Nephron (organoid): ENCODE measurements around the gene TRAPPC12.
"Not testable (repeated sequence)": the region's sequence is repeated elsewhere in the genome, so short reads cannot be mapped to it uniquely, and the experiment has no call there.

ENCODE experiments used
- H3K27ac Mint-ChIP-seq, 3 experiments: 2 replicates each; pipeline ENCODE4 v1.8.0; 2020; ENCODE audit warnings: mixed read lengths in 3 of 3, mild to moderate bottlenecking in 2 of 3, moderate library complexity in 1 of 3
- H3K27me3 Mint-ChIP-seq: 2 replicates; pipeline ENCODE4 v1.8.0; 2021; ENCODE audit warnings: low read depth, mild to moderate bottlenecking, moderate library complexity, mixed read lengths
- H3K36me3 Mint-ChIP-seq: 2 replicates; pipeline ENCODE4 v1.8.0; 2020; ENCODE audit warnings: low read depth, mixed read lengths
- H3K4me1 Mint-ChIP-seq: 2 replicates; pipeline ENCODE4 v1.8.0; 2020; ENCODE audit warnings: mixed read lengths
- H3K4me3 Mint-ChIP-seq, 3 experiments: 2 replicates each; pipeline ENCODE4 v1.8.0; 2020; ENCODE audit warnings: mild to moderate bottlenecking in 3 of 3, mixed read lengths in 3 of 3, moderate library complexity in 2 of 3
- H3K9me3 Mint-ChIP-seq: 2 replicates; pipeline ENCODE4 v1.8.0; 2020; ENCODE audit warnings: mixed read lengths
- TF ChIP-seq, protein P1 (sequence below), 3 experiments: fragments of 200-600 bp; sonication (generic); IDR thresholded peaks; one replicate each; pipeline ENCODE4 v1.5.0; 2021; ENCODE audit warnings: antibody characterized with exemption in 3 of 3; ENCODE audit not compliant: unreplicated experiment in 3 of 3

The TRAPPC12 gene

DNA sequence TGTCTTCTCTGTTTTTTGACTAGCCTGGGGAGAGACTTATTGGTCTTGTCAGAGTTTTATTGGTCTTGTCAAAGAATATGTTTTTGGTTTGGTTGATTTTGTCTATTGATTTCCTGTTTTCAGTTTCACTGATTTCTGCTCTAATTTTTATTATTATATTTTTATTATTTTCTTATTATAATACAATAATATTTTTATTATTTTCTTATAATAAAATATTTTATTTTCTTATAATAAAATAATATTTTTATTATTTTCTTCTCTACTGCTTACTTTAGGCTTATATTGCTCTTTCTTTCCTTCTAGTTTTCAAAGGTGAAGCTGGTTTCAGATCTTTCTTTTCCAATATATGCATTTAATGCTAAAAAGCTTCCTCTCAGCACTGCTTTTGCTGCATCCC lies 62.0 kb downstream of the TRAPPC12 start:
- Mint-ChIP-seq H3K4me3 (no peak overlapping the region), H3K9me3 (peaks cover 3% of the 10 kb centered on the region), H3K4me1 (no peaks in the 10 kb centered on the region), H3K27me3 (no peaks in the 10 kb centered on the region), H3K27ac (no peak overlapping the region), H3K36me3 (peaks cover 35% of the 10 kb centered on the region)
- TF ChIP-seq, protein P1, sequence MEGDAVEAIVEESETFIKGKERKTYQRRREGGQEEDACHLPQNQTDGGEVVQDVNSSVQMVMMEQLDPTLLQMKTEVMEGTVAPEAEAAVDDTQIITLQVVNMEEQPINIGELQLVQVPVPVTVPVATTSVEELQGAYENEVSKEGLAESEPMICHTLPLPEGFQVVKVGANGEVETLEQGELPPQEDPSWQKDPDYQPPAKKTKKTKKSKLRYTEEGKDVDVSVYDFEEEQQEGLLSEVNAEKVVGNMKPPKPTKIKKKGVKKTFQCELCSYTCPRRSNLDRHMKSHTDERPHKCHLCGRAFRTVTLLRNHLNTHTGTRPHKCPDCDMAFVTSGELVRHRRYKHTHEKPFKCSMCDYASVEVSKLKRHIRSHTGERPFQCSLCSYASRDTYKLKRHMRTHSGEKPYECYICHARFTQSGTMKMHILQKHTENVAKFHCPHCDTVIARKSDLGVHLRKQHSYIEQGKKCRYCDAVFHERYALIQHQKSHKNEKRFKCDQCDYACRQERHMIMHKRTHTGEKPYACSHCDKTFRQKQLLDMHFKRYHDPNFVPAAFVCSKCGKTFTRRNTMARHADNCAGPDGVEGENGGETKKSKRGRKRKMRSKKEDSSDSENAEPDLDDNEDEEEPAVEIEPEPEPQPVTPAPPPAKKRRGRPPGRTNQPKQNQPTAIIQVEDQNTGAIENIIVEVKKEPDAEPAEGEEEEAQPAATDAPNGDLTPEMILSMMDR (IDR thresholded peaks at IDR 0.05; ENCODE audit: unreplicated experiment in 3 of 3): no peak

DNA sequence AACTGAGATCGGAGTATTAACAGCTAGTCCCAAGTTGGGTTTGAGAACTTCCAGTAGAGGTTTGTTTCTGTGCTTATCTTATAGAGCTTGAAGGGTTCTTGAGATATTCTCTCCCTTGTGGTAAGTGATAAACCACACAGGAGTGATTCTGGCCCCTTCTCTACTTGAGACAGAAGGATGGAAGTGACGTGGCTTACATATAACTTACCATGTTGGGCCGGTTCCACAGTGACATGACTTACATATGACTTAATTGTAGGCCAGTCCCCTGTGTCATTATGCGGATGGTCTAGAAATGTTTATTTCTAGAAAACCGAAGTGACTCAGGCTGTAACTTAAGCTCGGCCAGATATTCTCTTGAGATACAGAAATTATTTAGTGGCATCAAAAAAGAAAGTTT lies 62.7 kb downstream of the TRAPPC12 start:
- TF ChIP-seq, protein P1 (IDR thresholded peaks at IDR 0.05; ENCODE audit: unreplicated experiment in 3 of 3): no peak
- peaks cover 2% of the 10 kb centered on the region for H3K4me1 Mint-ChIP-seq
- peaks cover 40% of the 10 kb centered on the region for H3K36me3 Mint-ChIP-seq
- no peak overlapping the region for H3K4me3 Mint-ChIP-seq
- H3K27ac Mint-ChIP-seq: no peak overlapping the region
- no peaks in the 10 kb centered on the region for H3K27me3 Mint-ChIP-seq
- H3K9me3 Mint-ChIP-seq: peaks cover 3% of the 10 kb centered on the region

DNA sequence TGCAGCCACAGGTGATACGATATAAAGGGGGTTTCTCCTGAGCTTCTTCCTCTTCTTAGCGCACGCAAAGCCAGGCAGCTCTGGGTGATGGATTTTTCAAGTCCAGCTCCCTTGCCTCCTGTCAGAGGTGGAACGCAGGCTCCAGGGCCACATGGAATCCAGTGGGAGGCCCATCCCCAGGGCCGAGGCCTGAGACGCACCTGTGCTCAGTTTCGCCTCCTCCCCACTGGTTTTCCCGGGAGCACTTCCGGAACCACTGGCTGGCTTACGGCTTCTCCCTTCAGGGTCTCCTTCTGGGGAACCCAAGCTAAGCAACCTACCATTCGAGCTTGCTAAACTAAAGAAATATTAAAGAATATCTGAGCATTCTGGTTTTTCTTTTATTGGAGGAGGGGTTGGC lies 63.6 kb downstream of the TRAPPC12 start:
- TF ChIP-seq, protein P1 (IDR thresholded peaks at IDR 0.05; ENCODE audit: unreplicated experiment in 3 of 3): no peak
- Mint-ChIP-seq H3K36me3 (peaks cover 48% of the 10 kb centered on the region), H3K27ac (no peak overlapping the region), H3K9me3 (peaks cover 3% of the 10 kb centered on the region), H3K27me3 (no peaks in the 10 kb centered on the region), H3K4me3 (no peak overlapping the region), H3K4me1 (peaks cover 11% of the 10 kb centered on the region)

DNA sequence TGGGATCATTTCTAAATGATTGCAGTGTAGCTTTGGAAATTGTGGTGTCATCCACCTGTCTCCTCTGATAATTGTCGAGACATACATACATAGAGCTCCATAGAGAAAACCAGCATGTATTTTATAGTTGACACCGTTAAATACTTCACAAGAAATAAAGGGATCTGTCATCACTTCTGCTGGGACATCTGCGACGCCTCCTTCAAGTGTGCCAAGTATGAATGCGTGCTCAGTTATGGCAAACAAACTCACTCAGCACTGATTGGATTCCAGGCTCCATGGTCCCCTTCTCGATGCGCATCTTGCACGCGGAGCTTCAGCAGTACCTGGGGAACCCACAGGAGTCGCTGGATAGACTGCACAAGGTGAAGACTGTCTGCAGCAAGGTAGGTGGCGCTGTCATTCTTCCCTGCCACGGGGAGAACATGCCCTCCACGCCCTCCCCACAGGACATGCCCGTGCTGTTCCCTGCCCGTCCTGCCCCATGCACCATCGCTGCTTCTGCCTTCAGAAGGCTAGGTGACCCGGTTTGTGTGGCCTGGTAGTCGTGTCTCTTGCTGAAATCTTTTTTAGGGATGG lies 64.1 kb downstream of the TRAPPC12 start:
- H3K27me3 Mint-ChIP-seq: no peaks in the 10 kb centered on the region
- H3K4me3 Mint-ChIP-seq: no peak overlapping the region
- TF ChIP-seq, protein P1 (IDR thresholded peaks at IDR 0.05; ENCODE audit: unreplicated experiment in 3 of 3): no peak
- peaks cover 51% of the 10 kb centered on the region for H3K36me3 Mint-ChIP-seq
- H3K9me3 Mint-ChIP-seq: peaks cover 1% of the 10 kb centered on the region
- H3K27ac Mint-ChIP-seq: no peak overlapping the region
- peaks cover 16% of the 10 kb centered on the region for H3K4me1 Mint-ChIP-seq

DNA sequence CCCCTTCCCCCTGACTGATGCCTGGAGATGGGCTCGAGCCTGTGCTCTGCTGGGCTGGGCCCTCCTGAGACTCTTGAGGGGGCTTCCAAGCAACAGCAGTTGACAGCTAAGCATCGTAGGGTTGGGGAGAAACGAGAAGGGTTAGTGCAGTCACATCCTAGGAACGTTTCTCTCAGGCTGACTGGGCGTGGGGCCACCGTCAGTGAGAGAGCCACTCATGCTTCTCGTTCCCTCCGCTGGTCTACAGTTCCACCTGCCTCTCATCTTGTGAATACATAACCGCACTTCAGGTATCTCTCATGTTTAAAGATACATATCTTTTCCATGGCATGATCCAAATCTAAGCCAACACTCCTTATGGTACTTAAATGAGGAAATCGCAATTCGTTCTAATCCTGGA lies 66.4 kb downstream of the TRAPPC12 start:
- Mint-ChIP-seq H3K36me3 (peaks cover 62% of the 10 kb centered on the region), H3K27ac (no peak overlapping the region), H3K4me1 (peaks cover 39% of the 10 kb centered on the region), H3K27me3 (no peaks in the 10 kb centered on the region), H3K9me3 (no peaks in the 10 kb centered on the region), H3K4me3 (no peak overlapping the region)
- TF ChIP-seq, protein P1 (IDR thresholded peaks at IDR 0.05; ENCODE audit: unreplicated experiment in 3 of 3): no peak

DNA sequence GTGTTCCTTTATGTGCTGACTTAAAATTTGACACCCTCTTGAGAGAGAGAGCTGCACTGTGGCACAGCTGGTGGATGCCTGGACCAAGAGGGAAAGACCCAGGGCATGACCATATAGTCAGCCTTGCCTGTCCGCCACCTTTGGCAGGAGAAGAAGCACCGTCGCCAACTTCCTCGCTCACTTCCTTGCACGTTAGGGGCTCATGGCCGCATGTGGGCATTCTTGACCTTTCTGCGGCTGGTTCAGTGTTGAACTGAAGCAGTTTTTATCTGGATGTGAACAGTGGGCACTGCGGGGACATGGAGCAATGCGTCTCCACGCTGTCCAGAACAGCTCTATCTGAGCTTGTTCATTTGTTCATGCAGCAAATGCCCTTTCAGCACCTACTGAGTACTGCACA lies 66.9 kb downstream of the TRAPPC12 start:
- Mint-ChIP-seq H3K27ac (no peak overlapping the region), H3K27me3 (no peaks in the 10 kb centered on the region), H3K4me3 (no peak overlapping the region), H3K4me1 (peaks cover 44% of the 10 kb centered on the region), H3K36me3 (peaks cover 62% of the 10 kb centered on the region), H3K9me3 (no peaks in the 10 kb centered on the region)
- TF ChIP-seq, protein P1 (IDR thresholded peaks at IDR 0.05; ENCODE audit: unreplicated experiment in 3 of 3): no peak

DNA sequence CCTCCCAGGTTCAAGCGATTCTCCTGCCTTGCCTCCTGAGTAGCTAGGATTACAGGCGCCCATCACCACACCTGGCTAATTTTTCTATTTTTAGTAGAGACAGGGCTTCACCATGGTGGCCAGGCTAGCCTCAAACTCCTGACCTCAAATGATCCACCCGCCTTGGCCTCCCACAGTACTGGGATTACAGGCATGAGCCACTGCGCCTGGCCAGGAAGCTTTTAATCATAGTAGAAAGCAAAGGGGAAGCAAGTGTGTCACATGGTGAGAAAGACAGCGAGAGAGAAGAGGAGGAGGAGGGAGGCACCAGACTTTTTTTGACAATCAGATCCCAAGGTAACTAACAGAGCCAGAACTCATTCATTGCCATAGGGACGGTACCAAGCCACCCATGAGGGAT lies 67.7 kb downstream of the TRAPPC12 start:
- H3K4me1 Mint-ChIP-seq: peaks cover 52% of the 10 kb centered on the region
- peak overlapping the region; percentile 70 to 95 (median 89) for H3K27ac Mint-ChIP-seq
- H3K27me3 Mint-ChIP-seq, H3K9me3 Mint-ChIP-seq: not testable (repeated sequence)
- H3K4me3 Mint-ChIP-seq: peak overlapping the region in 2 of 3 experiments; percentile 16 to 37
- H3K36me3 Mint-ChIP-seq: peaks cover 62% of the 10 kb centered on the region
